ENCODE results near the gene SYCE3.

SYCE3 gene

GRCh38 chr22:50563413-50564160, 868 bp upstream of the SYCE3 start:
- TF ChIP-seq CTCF (IDR thresholded peaks at IDR 0.05; ENCODE audit: low read depth, low read length), result no peak
- H3K4me3 ChIP-seq (replicated peaks in 1 of 2; ENCODE audit: low read depth in 2 of 2, low read length in 2 of 2), result peak overlapping the region; percentile 52 to 56
- no peak for DNase-seq (ENCODE audit: low read depth in 2 of 2)

- DNase-seq (ENCODE audit: low read depth in 2 of 2), result no peak
- TF ChIP-seq CTCF (IDR thresholded peaks at IDR 0.05; ENCODE audit: low read depth, low read length), result no peak
- no peak overlapping the region for H3K4me3 ChIP-seq (replicated peaks in 1 of 2; ENCODE audit: low read depth in 2 of 2, low read length in 2 of 2)
These were observed 1.0 kb downstream of the SYCE3 start for GRCh38 chr22:50561401-50562358.

GRCh38 chr22:50560034-50560433, 2.7 kb downstream of the SYCE3 start:
- no peak overlapping the region for H3K4me3 ChIP-seq (replicated peaks in 1 of 2; ENCODE audit: low read depth in 2 of 2, low read length in 2 of 2)
- no peak for DNase-seq (ENCODE audit: low read depth in 2 of 2)
- no peak for TF ChIP-seq CTCF (IDR thresholded peaks at IDR 0.05; ENCODE audit: low read depth, low read length)

- no peak for TF ChIP-seq CTCF (IDR thresholded peaks at IDR 0.05; ENCODE audit: low read depth, low read length)
- no peak overlapping the region for H3K4me3 ChIP-seq (replicated peaks in 1 of 2; ENCODE audit: low read depth in 2 of 2, low read length in 2 of 2)
- no peak for DNase-seq (ENCODE audit: low read depth in 2 of 2)
These were observed 6.0 kb downstream of the SYCE3 start for GRCh38 chr22:50556703-50557102.

GRCh38 chr22:50553310-50553709, 9.4 kb downstream of the SYCE3 start:
- no peak for DNase-seq (ENCODE audit: low read depth in 2 of 2)
- TF ChIP-seq CTCF (IDR thresholded peaks at IDR 0.05; ENCODE audit: low read depth, low read length), result no peak
- H3K4me3 ChIP-seq (replicated peaks in 1 of 2; ENCODE audit: low read depth in 2 of 2, low read length in 2 of 2), result no peak overlapping the region

- DNase-seq (ENCODE audit: low read depth in 2 of 2), result no peak
- H3K4me3 ChIP-seq (replicated peaks in 1 of 2; ENCODE audit: low read depth in 2 of 2, low read length in 2 of 2), result no peak overlapping the region
- no peak for TF ChIP-seq CTCF (IDR thresholded peaks at IDR 0.05; ENCODE audit: low read depth, low read length)
These were observed 11.5 kb downstream of the SYCE3 start for GRCh38 chr22:50551160-50551752.

Measured in cardiac fibroblast (primary cell).